Measurements from ENCODE around the gene SEMA6D.

Gene SEMA6D

DNA sequence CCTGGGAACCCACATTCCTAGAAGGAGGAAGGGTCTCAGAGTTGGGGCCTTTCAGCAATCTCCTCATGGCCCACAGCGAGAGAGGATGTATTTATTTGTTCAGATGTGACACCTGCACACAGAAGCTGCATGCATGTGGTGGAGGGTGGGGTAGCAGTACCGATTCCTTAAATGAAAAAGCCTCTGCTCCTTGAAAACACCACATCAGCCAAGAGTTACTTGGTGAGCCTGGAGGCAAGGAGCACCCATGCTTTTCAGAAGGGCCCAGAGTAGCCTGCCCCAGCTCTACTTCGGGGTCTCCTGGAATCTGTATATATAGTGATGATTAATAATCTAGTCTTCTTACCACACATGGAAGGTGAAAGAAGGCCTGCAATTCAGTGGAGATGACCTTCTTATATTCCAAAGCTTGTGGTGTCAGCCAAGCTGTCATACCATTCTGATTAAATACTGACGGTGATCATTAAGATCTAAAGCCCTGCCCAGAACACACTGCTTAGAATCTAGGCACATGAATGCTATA lies 33.5 kb downstream of the SEMA6D start:
- POLR2A ChIA-PET: no interaction called here
- TF ChIP-seq ARNT (IDR thresholded peaks at IDR 0.05) (no peak), L3MBTL2 (conservative IDR thresholded peaks at IDR 0.05) (no peak), LEF1 (IDR thresholded peaks at IDR 0.05; ENCODE audit: borderline replicate concordance) (no peak), ZNF384 (IDR thresholded peaks at IDR 0.05) (no peak), ELF4 (IDR thresholded peaks at IDR 0.05) (no peak), NFRKB (IDR thresholded peaks at IDR 0.05) (no peak), FOXA1 (IDR thresholded peaks at IDR 0.05) (no peak), CTBP1 (IDR thresholded peaks at IDR 0.05; ENCODE audit: borderline replicate concordance) (no peak), SP1 (IDR thresholded peaks at IDR 0.05) (no peak), HDGF (IDR thresholded peaks at IDR 0.05; ENCODE audit: borderline replicate concordance) (no peak), SUZ12 (IDR thresholded peaks at IDR 0.05) (no peak), TARDBP (IDR thresholded peaks at IDR 0.05) (no peak)
- TF ChIP-seq, protein P1, sequence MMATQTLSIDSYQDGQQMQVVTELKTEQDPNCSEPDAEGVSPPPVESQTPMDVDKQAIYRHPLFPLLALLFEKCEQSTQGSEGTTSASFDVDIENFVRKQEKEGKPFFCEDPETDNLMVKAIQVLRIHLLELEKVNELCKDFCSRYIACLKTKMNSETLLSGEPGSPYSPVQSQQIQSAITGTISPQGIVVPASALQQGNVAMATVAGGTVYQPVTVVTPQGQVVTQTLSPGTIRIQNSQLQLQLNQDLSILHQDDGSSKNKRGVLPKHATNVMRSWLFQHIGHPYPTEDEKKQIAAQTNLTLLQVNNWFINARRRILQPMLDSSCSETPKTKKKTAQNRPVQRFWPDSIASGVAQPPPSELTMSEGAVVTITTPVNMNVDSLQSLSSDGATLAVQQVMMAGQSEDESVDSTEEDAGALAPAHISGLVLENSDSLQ (IDR thresholded peaks at IDR 0.05): no peak
- no peak for DNase-seq (ENCODE audit: extremely low spot score)
- CTCF ChIA-PET: no interaction called here

DNA sequence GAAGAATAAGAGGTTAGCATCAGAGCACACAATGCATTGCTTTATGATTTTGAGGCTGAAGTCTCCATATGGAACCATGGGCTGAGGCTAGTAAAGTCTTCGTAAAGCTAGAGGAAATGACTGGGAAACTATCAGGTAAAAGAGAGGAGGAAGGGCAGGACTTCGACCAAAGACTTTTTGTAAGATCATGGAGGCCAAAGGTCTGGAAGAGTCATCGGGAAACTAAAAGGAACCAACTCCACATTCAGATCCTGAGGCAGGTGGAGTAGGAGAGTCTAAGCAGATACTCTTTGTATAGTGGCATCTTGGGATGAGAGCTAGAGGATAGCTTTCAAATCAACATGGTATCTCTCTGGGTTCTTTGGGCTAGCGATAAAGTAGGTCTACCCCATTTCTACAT lies 36.3 kb downstream of the SEMA6D start:
- ChIA-PET CTCF (no interaction called here), POLR2A (no interaction called here)
- TF ChIP-seq, protein P1 (IDR thresholded peaks at IDR 0.05): no peak
- TF ChIP-seq ELF4 (IDR thresholded peaks at IDR 0.05): no peak
- no peak for TF ChIP-seq LEF1 (IDR thresholded peaks at IDR 0.05; ENCODE audit: borderline replicate concordance)
- TF ChIP-seq HDGF (IDR thresholded peaks at IDR 0.05; ENCODE audit: borderline replicate concordance): no peak
- TF ChIP-seq SUZ12 (IDR thresholded peaks at IDR 0.05): no peak
- no peak for DNase-seq (ENCODE audit: extremely low spot score)

DNA sequence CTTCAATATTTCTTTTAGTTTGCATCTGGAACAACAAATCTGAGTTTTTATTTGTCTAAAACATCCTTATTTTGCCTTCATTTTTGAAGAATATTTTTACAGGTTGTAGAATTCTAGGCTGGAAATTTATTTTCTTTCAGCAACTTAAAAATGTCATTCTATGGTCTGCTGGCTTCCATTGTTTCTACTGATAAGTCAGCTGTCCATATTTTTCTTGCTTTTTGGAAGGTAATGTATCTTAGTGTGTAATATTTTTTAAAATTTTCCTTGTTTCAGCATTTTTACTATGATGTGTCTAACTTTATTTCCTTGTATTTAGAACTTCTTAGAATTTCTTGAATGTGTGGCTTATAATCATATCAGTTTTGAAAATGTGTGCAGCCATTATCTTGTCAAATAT lies 37.0 kb downstream of the SEMA6D start:
- no peak for DNase-seq (ENCODE audit: extremely low spot score)
- ChIA-PET POLR2A (no interaction called here), CTCF (no interaction called here)
- TF ChIP-seq TARDBP (IDR thresholded peaks at IDR 0.05) (no peak), ZNF384 (IDR thresholded peaks at IDR 0.05) (no peak), HDGF (IDR thresholded peaks at IDR 0.05; ENCODE audit: borderline replicate concordance) (no peak), FOXA1 (IDR thresholded peaks at IDR 0.05) (no peak), NFRKB (IDR thresholded peaks at IDR 0.05) (no peak), SP1 (IDR thresholded peaks at IDR 0.05) (no peak), LEF1 (IDR thresholded peaks at IDR 0.05; ENCODE audit: borderline replicate concordance) (no peak), FOXK2 (IDR thresholded peaks at IDR 0.05) (no peak)

DNA sequence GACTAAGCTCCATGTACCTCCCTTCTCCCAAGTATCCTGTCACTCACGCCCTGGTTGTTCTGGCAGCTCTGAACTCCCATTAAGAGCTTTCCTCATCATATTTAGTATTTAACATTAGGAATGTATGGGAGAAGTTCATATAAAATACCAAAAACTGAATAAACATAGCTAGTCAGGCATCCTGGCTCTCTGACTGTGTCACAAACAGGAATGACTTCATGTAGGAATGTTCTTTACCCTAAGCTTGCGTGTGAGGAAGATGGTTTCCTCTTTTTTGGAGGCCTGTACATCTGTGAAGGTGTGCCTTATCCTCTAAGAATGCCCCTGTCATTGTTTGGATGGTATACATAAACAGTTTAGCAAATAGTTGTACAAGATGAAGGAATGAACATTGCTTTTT lies 38.6 kb downstream of the SEMA6D start:
- DNase-seq (ENCODE audit: extremely low spot score): no peak
- ChIA-PET POLR2A (no interaction called here), CTCF (no interaction called here)
- no peak for TF ChIP-seq CTBP1 (IDR thresholded peaks at IDR 0.05; ENCODE audit: borderline replicate concordance)
- no peak for TF ChIP-seq BHLHE40 (IDR thresholded peaks at IDR 0.05; ENCODE audit: borderline replicate concordance)
- TF ChIP-seq L3MBTL2 (conservative IDR thresholded peaks at IDR 0.05): no peak

DNA sequence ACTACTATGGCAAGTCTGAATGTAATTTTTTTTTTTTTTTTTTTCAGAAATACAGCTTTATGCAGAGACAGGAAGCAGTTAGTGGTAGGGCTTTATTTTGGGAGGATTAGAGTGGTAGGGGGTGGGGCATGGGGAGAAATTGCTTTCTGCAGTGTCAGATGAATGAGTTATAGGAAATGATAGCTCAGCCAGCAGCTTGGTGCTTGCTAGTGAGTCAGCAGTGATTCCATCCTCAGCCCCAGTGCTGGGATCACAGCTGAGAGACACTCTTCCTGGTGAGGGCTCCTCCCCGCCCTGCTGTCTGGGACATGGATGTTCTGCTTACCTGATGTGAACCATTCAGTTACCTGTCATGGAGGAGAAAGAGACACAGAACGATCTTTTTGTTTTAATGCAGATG lies 39.6 kb downstream of the SEMA6D start:
- ChIA-PET POLR2A (no interaction called here), CTCF (no interaction called here)
- TF ChIP-seq NFRKB (IDR thresholded peaks at IDR 0.05) (no peak), CTBP1 (IDR thresholded peaks at IDR 0.05; ENCODE audit: borderline replicate concordance) (no peak), FOXK2 (IDR thresholded peaks at IDR 0.05) (no peak), ARNT (IDR thresholded peaks at IDR 0.05) (no peak)
- no peak for DNase-seq (ENCODE audit: extremely low spot score)

DNA sequence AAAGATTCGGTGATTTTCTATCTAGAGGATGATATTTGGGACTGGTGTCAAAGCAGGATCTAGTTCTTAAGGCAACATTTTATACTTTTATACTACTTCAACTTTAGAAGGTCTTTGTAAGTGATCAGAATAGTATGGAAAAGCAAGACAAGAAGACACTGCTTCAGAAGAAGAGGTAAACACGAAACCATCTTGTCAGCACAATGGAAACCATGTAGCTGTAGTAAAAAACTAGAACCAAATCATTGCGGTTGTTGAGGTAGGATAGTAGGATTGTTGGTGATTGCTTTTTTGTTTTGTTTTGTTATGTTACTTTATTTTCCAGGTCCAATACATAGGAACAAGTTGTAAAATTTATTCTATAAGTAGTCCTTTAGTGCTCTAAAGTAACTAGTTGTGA lies 40.0 kb downstream of the SEMA6D start:
- TF ChIP-seq SP1 (IDR thresholded peaks at IDR 0.05): no peak
- no peak for TF ChIP-seq SUZ12 (IDR thresholded peaks at IDR 0.05)
- no peak for TF ChIP-seq FOXA1 (IDR thresholded peaks at IDR 0.05)
- TF ChIP-seq TARDBP (IDR thresholded peaks at IDR 0.05): no peak
- TF ChIP-seq FOXM1 (IDR thresholded peaks at IDR 0.05; ENCODE audit: borderline replicate concordance): no peak
- no peak for TF ChIP-seq ELF4 (IDR thresholded peaks at IDR 0.05)
- no peak for TF ChIP-seq HDGF (IDR thresholded peaks at IDR 0.05; ENCODE audit: borderline replicate concordance)
- TF ChIP-seq L3MBTL2 (conservative IDR thresholded peaks at IDR 0.05): no peak
- TF ChIP-seq CTBP1 (IDR thresholded peaks at IDR 0.05; ENCODE audit: borderline replicate concordance): no peak
- TF ChIP-seq NFRKB (IDR thresholded peaks at IDR 0.05): no peak
- ChIA-PET CTCF (no interaction called here), POLR2A (no interaction called here)
- DNase-seq (ENCODE audit: extremely low spot score): no peak

DNA sequence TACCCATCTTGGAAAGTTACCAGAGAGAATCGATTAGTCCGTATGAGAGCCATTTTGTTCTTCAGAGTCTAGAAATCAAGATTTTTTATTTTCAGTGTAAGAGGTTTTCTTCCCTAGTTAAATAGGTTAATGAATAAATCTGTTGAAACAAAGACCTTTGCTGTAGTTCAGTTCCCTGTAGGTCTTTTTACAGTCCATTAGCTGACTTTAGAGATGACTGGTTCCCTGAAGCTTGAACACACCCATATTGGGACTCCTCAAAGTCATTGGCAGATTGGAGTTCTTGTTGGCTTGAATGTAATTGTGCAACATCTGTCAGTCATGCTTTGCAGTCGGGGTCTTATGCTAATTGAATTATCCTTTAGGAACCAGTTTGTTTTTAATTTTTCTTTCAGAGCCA lies 45.3 kb downstream of the SEMA6D start:
- TF ChIP-seq FOXM1 (IDR thresholded peaks at IDR 0.05; ENCODE audit: borderline replicate concordance) (no peak), ELF4 (IDR thresholded peaks at IDR 0.05) (no peak), FOXA1 (IDR thresholded peaks at IDR 0.05) (no peak), FOXK2 (IDR thresholded peaks at IDR 0.05) (no peak), L3MBTL2 (conservative IDR thresholded peaks at IDR 0.05) (no peak), CTBP1 (IDR thresholded peaks at IDR 0.05; ENCODE audit: borderline replicate concordance) (no peak), HDGF (IDR thresholded peaks at IDR 0.05; ENCODE audit: borderline replicate concordance) (no peak)
- no peak for DNase-seq (ENCODE audit: extremely low spot score)
- ChIA-PET CTCF (no interaction called here), POLR2A (no interaction called here)

DNA sequence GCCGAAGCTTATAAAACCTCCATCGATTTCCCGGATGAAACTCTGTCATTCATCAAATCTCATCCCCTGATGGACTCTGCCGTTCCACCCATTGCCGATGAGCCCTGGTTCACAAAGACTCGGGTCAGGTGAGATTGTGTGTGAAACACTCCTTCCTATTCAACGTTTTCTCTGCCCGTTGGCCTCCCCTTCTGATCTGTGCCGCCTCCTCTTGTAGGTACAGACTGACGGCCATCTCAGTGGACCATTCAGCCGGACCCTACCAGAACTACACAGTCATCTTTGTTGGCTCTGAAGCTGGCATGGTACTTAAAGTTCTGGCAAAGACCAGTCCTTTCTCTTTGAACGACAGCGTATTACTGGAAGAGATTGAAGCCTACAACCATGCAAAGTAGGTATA lies 47.4 kb downstream of the SEMA6D start:
- DNase-seq (ENCODE audit: extremely low spot score): no peak
- ChIA-PET POLR2A (no interaction called here), CTCF (no interaction called here)
- TF ChIP-seq ARNT (IDR thresholded peaks at IDR 0.05): no peak
- no peak for TF ChIP-seq NFRKB (IDR thresholded peaks at IDR 0.05)
- no peak for TF ChIP-seq FOXM1 (IDR thresholded peaks at IDR 0.05; ENCODE audit: borderline replicate concordance)
- TF ChIP-seq SUZ12 (IDR thresholded peaks at IDR 0.05): no peak
- TF ChIP-seq CTBP1 (IDR thresholded peaks at IDR 0.05; ENCODE audit: borderline replicate concordance): no peak
- TF ChIP-seq, protein P1 (IDR thresholded peaks at IDR 0.05): no peak
- no peak for TF ChIP-seq SP1 (IDR thresholded peaks at IDR 0.05)
- TF ChIP-seq FOXA1 (IDR thresholded peaks at IDR 0.05): no peak
- no peak for TF ChIP-seq ELF4 (IDR thresholded peaks at IDR 0.05)
- no peak for TF ChIP-seq LEF1 (IDR thresholded peaks at IDR 0.05; ENCODE audit: borderline replicate concordance)
- no peak for TF ChIP-seq TARDBP (IDR thresholded peaks at IDR 0.05)

Data from HEK293T (cell line).